ENCODE data around the gene PELO. TPM values are rescaled to one million over a fixed set of nuclear protein-coding genes. Genes with fewer than 3 reads are reported as not detected.

PELO gene
- total and polyA plus RNA-seq, 5 experiments from 2014 or later: 2.2 to 8.5 (median 4.5) TPM

DNA sequence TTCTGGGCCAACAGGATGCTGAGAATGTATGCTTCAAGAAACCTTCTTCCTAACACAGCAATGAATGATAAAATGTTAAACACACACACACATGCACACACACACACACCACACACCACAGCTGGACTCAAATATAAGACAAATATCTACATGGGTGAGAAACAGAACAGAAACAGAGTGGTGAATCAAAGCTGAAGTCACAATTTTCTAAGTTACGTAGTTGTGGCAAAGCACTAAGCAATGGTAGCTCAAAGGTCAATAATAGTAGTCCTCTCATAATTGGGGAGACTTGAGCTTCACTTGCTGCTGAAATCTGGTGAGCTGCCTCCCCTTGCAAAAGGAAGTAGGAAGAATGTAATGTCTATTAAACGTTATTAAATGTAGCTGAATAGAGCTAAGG lies 33.7 kb upstream of the PELO start:
- POLR2A ChIA-PET: interaction anchor here (1.7 kb wide), 1 partner anchor 9 kb away, joined by 5 read pairs; no protein-coding TSS in a partner anchor
- no peak for ATAC-seq
- Mint-ChIP-seq H3K9me3 (peaks cover 0 to 2% (median 0%) of the 10 kb centered on the region in 9 donors), H3K27me3 (no peaks in the 10 kb centered on the region), H3K4me1 (peaks cover 0 to 6% (median 3%) of the 10 kb centered on the region in 4 donors), H3K36me3 (no peaks in the 10 kb centered on the region), H3K4me3 (no peak overlapping the region), H3K27ac (no peak overlapping the region)
- no peak for DNase-seq

- no peaks in the 10 kb centered on the region for H3K27me3 Mint-ChIP-seq
- POLR2A ChIA-PET: interaction anchor here (0.6 to 1.4 kb wide), 2 partner anchors 11 to 280 kb away, joined by 3 read pairs; no protein-coding TSS in a partner anchor
Measured at GRCh38 chr5:52757527-52757926, 30.2 kb upstream of the PELO start.

GRCh38 chr5:52758014-52758413 lies 29.7 kb upstream of the PELO start:
- H3K4me3 Mint-ChIP-seq: no peak overlapping the region
- POLR2A ChIA-PET: interaction anchor here (1.4 kb wide), 1 partner anchor 10 kb away, joined by 3 read pairs; no protein-coding TSS in a partner anchor
- H3K4me1 Mint-ChIP-seq: peaks cover 0 to 6% (median 2%) of the 10 kb centered on the region in 4 donors
- peaks cover 0 to 2% (median 0%) of the 10 kb centered on the region in 9 donors for H3K9me3 Mint-ChIP-seq
- ATAC-seq (no peak), DNase-seq (no peak)
- H3K27ac Mint-ChIP-seq: no peak overlapping the region
- H3K27me3 Mint-ChIP-seq: no peaks in the 10 kb centered on the region
- no peaks in the 10 kb centered on the region for H3K36me3 Mint-ChIP-seq

More at GRCh38 chr5:52757527-52757926, 30.2 kb upstream of the PELO start:
- Mint-ChIP-seq H3K36me3 (no peaks in the 10 kb centered on the region), H3K9me3 (peaks cover 0 to 2% (median 0%) of the 10 kb centered on the region in 9 donors), H3K27ac (peak overlapping the region in 2 of 10 donors; percentile 31 to 87), H3K4me3 (no peak overlapping the region), H3K4me1 (peaks cover 0 to 6% (median 2%) of the 10 kb centered on the region in 4 donors)
- no peak for DNase-seq
- no peak for ATAC-seq

GRCh38 chr5:52759331-52759730 lies 28.4 kb upstream of the PELO start:
- ATAC-seq (no peak), DNase-seq (no peak)
- POLR2A ChIA-PET: interaction anchor here (0.8 kb wide), 1 partner anchor 42 kb away, joined by 4 read pairs; no protein-coding TSS in a partner anchor
- Mint-ChIP-seq H3K4me3 (no peak overlapping the region), H3K4me1 (peaks cover 0 to 6% (median 1%) of the 10 kb centered on the region in 4 donors), H3K27me3 (no peaks in the 10 kb centered on the region), H3K36me3 (no peaks in the 10 kb centered on the region), H3K9me3 (no peaks in the 10 kb centered on the region), H3K27ac (no peak overlapping the region)

GRCh38 chr5:52760695-52761366 lies 26.9 kb upstream of the PELO start:
- no peak for DNase-seq
- no peak for ATAC-seq
- Mint-ChIP-seq H3K27ac (no peak overlapping the region), H3K27me3 (no peaks in the 10 kb centered on the region), H3K4me1 (peaks cover 0 to 6% (median 1%) of the 10 kb centered on the region in 4 donors), H3K4me3 (no peak overlapping the region), H3K36me3 (no peaks in the 10 kb centered on the region), H3K9me3 (no peaks in the 10 kb centered on the region)
- POLR2A ChIA-PET: interaction anchor here (0.6 kb wide), 1 partner anchor 52 kb away, joined by 8 read pairs; no protein-coding TSS in a partner anchor

DNA sequence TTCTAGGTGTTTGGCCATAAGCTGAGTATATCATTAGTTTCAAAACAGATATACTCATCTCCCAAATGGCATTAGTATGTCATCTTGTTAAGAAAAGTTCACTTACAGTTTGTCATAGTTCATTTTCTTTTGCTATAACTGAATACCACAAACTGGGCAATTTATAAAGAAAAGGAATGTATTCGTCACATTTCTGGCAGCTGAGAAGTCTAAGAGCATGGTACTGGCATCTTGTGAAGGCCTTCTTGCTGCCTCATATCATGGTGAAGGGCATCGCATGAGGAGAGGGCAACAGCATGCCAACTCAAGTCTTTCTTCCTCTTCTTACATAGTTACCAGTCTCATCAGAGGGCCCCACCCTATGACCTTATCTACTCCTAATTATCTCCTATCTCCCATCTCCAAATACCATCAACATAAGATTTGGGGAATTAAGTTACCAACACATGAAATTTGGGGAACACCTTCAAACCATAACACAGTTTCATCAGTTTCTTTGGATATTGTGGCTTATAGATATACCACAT lies 20.4 kb upstream of the PELO start:
- no peaks in the 10 kb centered on the region for H3K27me3 Mint-ChIP-seq
- no peak overlapping the region for H3K4me3 Mint-ChIP-seq
- no peaks in the 10 kb centered on the region for H3K9me3 Mint-ChIP-seq
- DNase-seq (no peak), ATAC-seq (no peak)
- no peaks in the 10 kb centered on the region for H3K36me3 Mint-ChIP-seq
- POLR2A ChIA-PET: interaction anchor here (0.6 to 1.3 kb wide), 2 partner anchors 13 to 24 kb away, joined by 3 read pairs; no protein-coding TSS in a partner anchor
- H3K27ac Mint-ChIP-seq: no peak overlapping the region
- peaks cover 6 to 10% (median 10%) of the 10 kb centered on the region in 4 donors for H3K4me1 Mint-ChIP-seq

GRCh38 chr5:52767766-52768480 lies 19.8 kb upstream of the PELO start:
- no peaks in the 10 kb centered on the region for H3K9me3 Mint-ChIP-seq
- ATAC-seq (no peak), DNase-seq (no peak)
- no peak overlapping the region for H3K4me3 Mint-ChIP-seq
- H3K27ac Mint-ChIP-seq: no peak overlapping the region
- H3K4me1 Mint-ChIP-seq: peaks cover 8 to 17% (median 16%) of the 10 kb centered on the region in 4 donors
- H3K27me3 Mint-ChIP-seq: no peaks in the 10 kb centered on the region
- POLR2A ChIA-PET: interaction anchor here (1.1 to 1.3 kb wide), 2 partner anchors 10 to 25 kb away, joined by 3 read pairs; no protein-coding TSS in a partner anchor
- H3K36me3 Mint-ChIP-seq: no peaks in the 10 kb centered on the region

DNA sequence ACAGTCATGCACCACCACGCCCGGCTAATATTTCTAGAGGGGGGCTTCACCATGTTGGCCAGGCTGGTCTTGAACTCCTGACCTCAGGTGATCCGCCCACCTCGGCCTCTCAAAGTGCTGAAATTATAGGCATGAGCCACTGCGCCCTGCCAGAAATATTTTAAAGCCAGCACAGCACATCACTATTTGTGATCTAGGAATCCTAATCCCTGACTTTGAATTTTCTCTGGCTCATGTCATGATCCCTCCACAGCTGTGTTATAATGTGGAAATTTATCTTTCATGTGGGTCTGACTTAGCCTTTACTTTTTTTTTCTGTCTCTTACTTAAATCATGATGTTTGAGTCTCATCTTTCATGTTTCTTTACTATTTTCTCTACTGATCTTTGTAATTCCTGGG lies 18.7 kb upstream of the PELO start:
- POLR2A ChIA-PET: interaction anchor here (1.1 kb wide), 1 partner anchor 11 kb away, joined by 3 read pairs; no protein-coding TSS in a partner anchor
- ATAC-seq (no peak), DNase-seq (no peak)
- no peak overlapping the region for H3K4me3 Mint-ChIP-seq
- no peaks in the 10 kb centered on the region for H3K36me3 Mint-ChIP-seq
- H3K27me3 Mint-ChIP-seq: no peaks in the 10 kb centered on the region
- peaks cover 10 to 25% (median 22%) of the 10 kb centered on the region in 4 donors for H3K4me1 Mint-ChIP-seq
- H3K27ac Mint-ChIP-seq: no peak overlapping the region
- no peaks in the 10 kb centered on the region for H3K9me3 Mint-ChIP-seq

- Mint-ChIP-seq H3K4me3 (no peak overlapping the region), H3K27me3 (no peaks in the 10 kb centered on the region), H3K9me3 (no peaks in the 10 kb centered on the region), H3K27ac (peak overlapping the region in 2 of 10 donors; percentile 22 to 39), H3K36me3 (no peaks in the 10 kb centered on the region), H3K4me1 (peaks cover 13 to 34% (median 28%) of the 10 kb centered on the region in 4 donors)
- DNase-seq (no peak), ATAC-seq (no peak)
- POLR2A ChIA-PET: no interaction called here
Measured at GRCh38 chr5:52770287-52770939, 17.3 kb upstream of the PELO start.

DNA sequence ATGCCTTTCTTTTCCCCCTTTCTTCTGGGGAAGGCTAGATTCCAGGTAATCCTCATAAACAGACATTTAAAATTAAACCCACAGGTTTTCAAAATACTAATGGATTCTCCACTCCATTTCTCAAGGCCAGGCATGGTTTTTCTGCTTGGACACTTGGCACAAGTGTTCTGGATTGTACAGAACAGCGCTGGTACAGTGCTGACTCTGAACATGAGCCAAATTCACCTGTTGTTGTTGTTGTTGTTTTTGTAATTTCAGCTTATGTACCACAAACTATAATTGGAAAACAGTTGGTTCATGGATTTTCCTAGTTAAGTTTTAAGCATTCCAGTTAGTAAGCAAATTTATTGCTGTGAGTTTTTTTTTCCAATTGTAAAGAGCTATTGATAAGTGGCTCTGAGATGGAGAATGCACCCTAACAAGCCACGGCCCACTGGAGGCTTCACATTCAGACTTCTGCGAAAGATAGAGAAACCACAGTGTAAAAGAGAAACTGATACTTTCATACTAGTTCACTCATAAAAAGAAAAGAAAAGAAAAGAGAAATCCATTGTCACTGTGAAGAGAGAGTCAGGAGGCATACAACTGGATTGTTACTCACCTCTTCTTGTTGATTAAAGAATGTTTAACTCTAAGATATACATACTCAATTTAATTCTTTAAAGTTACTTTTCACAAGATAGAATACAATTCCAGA lies 16.2 kb upstream of the PELO start:
- DNase-seq: peak in 3 of 10 donors; percentile 13 to 22 (median 21)
- peak overlapping the region in 7 of 10 donors; percentile 24 to 64 (median 55) for H3K4me3 Mint-ChIP-seq
- H3K9me3 Mint-ChIP-seq: peaks cover 0 to 8% (median 0%) of the 10 kb centered on the region in 9 donors
- H3K4me1 Mint-ChIP-seq: peaks cover 20 to 45% (median 39%) of the 10 kb centered on the region in 4 donors
- peak; percentile 55 to 59 for ATAC-seq
- H3K27me3 Mint-ChIP-seq: no peaks in the 10 kb centered on the region
- no peaks in the 10 kb centered on the region for H3K36me3 Mint-ChIP-seq
- POLR2A ChIA-PET: no interaction called here
- peak overlapping the region in 9 of 10 donors; percentile 21 to 85 (median 65) for H3K27ac Mint-ChIP-seq

GRCh38 chr5:52772668-52773067 lies 15.0 kb upstream of the PELO start:
- no peaks in the 10 kb centered on the region for H3K27me3 Mint-ChIP-seq
- POLR2A ChIA-PET: no interaction called here
- peaks cover 0 to 9% (median 0%) of the 10 kb centered on the region in 9 donors for H3K9me3 Mint-ChIP-seq
- ATAC-seq: no peak
- peaks cover 20 to 46% (median 40%) of the 10 kb centered on the region in 4 donors for H3K4me1 Mint-ChIP-seq
- peak overlapping the region in 1 of 10 donors; percentile 5 for H3K4me3 Mint-ChIP-seq
- H3K27ac Mint-ChIP-seq: peak overlapping the region in 2 of 10 donors; percentile 73 to 84
- DNase-seq: no peak
- no peaks in the 10 kb centered on the region for H3K36me3 Mint-ChIP-seq

DNA sequence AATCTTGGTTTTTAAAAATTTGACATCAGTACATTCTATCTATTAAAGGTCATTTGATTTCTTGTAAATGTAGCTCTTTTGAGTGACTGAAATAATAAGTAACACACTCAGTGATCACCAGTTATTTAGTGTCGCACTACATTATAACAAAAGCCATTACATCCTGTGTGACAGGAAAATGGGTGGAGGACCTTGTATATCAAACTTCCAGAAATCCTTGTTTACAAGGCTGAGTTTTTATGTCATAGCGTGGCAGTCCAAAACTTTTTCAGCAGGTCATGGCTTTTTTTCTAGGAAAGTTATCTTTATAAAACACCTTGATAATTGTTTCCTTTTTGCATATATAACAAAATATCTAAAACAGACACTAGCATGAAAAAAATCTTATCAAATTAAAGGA lies 14.4 kb upstream of the PELO start:
- Mint-ChIP-seq H3K36me3 (no peaks in the 10 kb centered on the region), H3K27ac (peak overlapping the region in 2 of 10 donors; percentile 73 to 84), H3K4me1 (peaks cover 20 to 46% (median 40%) of the 10 kb centered on the region in 4 donors), H3K9me3 (peaks cover 0 to 9% (median 0%) of the 10 kb centered on the region in 9 donors), H3K4me3 (peak overlapping the region in 1 of 10 donors; percentile 8), H3K27me3 (no peaks in the 10 kb centered on the region)
- ATAC-seq (no peak), DNase-seq (no peak)
- POLR2A ChIA-PET: no interaction called here
